Stimulated activated CD4-positive, alpha-beta T cell treated with anti-CD3 and anti-CD28 coated beads, Interleukin-2, amount 100 ng/mL, for 24 hours (primary cell): ENCODE measurements around the gene HIBADH.
"Not testable (repeated sequence)": the region's sequence is repeated elsewhere in the genome, so short reads cannot be mapped to it uniquely, and the experiment has no call there.

Experiments
- DNase-seq, 2 donors: peaks; one replicate each; pipeline ENCODE4 v3.0.0-alpha.2; 2020

HIBADH gene

GRCh38 chr7:27593226-27593625 is 69.5 kb downstream of the HIBADH start:
- DNase-seq, result no peak

- no peak for DNase-seq
These were observed 72.3 kb downstream of the HIBADH start for GRCh38 chr7:27590416-27590815.

GRCh38 chr7:27587429-27587828 is 75.3 kb downstream of the HIBADH start:
- DNase-seq, result no peak

GRCh38 chr7:27586825-27587224 is 75.9 kb downstream of the HIBADH start:
- DNase-seq, result no peak

GRCh38 chr7:27585781-27586447 is 76.8 kb downstream of the HIBADH start:
- no peak for DNase-seq

- no peak for DNase-seq
These were observed 80.8 kb downstream of the HIBADH start for GRCh38 chr7:27581906-27582305.

GRCh38 chr7:27581119-27581518 is 81.6 kb downstream of the HIBADH start:
- DNase-seq, result no peak

- DNase-seq, result no peak
These were observed 83.1 kb downstream of the HIBADH start for GRCh38 chr7:27579565-27579964.

GRCh38 chr7:27578169-27578568 is 84.5 kb downstream of the HIBADH start:
- not testable (repeated sequence) for DNase-seq

- no peak for DNase-seq
These were observed 86.2 kb downstream of the HIBADH start for GRCh38 chr7:27576360-27576944.

- no peak for DNase-seq
These were observed 87.1 kb downstream of the HIBADH start for GRCh38 chr7:27575613-27576012.

GRCh38 chr7:27569106-27569505 is 93.6 kb downstream of the HIBADH start:
- no peak for DNase-seq

GRCh38 chr7:27567266-27567665 is 95.4 kb downstream of the HIBADH start:
- DNase-seq, result no peak

- DNase-seq, result no peak
These were observed 97.7 kb downstream of the HIBADH start for GRCh38 chr7:27564881-27565482.

- no peak for DNase-seq
These were observed 101.9 kb downstream of the HIBADH start for GRCh38 chr7:27560706-27561235.

GRCh38 chr7:27555670-27556069 is 107.0 kb downstream of the HIBADH start:
- DNase-seq, result no peak

GRCh38 chr7:27554826-27555225 is 107.9 kb downstream of the HIBADH start:
- no peak for DNase-seq

- no peak for DNase-seq
These were observed 109.4 kb downstream of the HIBADH start for GRCh38 chr7:27553273-27553672.

GRCh38 chr7:27551803-27552400 is 110.8 kb downstream of the HIBADH start:
- DNase-seq, result no peak

GRCh38 chr7:27549606-27550005 is 113.1 kb downstream of the HIBADH start:
- no peak for DNase-seq

GRCh38 chr7:27548304-27548703 is 114.4 kb downstream of the HIBADH start:
- no peak for DNase-seq

- no peak for DNase-seq
These were observed 115.3 kb downstream of the HIBADH start for GRCh38 chr7:27547401-27547800.

GRCh38 chr7:27546610-27547009 is 116.1 kb downstream of the HIBADH start:
- DNase-seq, result no peak

- DNase-seq, result no peak
These were observed 126.9 kb downstream of the HIBADH start for GRCh38 chr7:27535795-27536194.
